Activated CD4-positive, alpha-beta T cell treated with anti-CD3 and anti-CD28 coated beads for 1 hour (primary cell): ENCODE data around the gene BRIP1.
"Not testable (repeated sequence)": the region's sequence is repeated elsewhere in the genome, so short reads cannot be mapped to it uniquely, and the experiment has no call there.

Experiments used
- DNase-seq: peaks from one replicate; pipeline ENCODE4 v3.0.0-alpha.2; 2020

BRIP1 gene

DNA sequence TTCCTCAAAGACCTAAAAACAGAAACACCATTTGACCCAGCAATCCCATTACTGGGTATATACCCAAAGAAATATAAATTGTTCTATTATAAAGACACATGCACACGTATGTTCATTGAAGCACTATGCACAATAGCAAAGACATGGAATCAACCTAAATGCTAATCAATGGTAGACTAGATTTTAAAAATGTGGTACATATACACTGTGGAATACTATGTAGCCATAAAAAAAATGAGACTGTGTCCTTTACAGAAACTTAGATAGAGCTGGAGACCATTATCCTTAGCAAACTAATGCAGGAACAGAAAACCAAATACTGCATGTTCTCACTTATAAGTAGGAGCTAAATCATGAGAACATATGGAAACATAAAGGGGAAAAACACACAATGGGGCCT, 36.5 kb downstream of the BRIP1 start:
- DNase-seq, result not testable (repeated sequence)

DNA sequence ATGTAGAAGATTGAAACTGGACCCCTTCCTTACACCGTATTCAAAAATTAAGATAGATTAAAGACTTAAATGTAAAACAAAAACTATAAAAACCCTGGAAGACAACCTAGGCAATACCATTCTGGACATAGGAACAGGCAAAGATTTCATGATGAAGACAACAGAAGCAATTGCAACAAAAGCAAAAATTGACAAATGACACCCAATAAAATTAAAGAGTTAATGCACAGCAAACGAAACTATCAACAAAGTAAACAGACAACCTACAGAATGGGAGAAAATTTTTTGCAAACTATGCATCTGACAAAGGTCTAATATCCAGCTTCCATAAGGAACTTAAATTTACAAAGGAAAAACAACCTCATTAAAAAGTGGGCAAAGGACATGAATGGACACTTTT, 37.1 kb downstream of the BRIP1 start:
- not testable (repeated sequence) for DNase-seq

- no peak for DNase-seq
These were observed 37.7 kb downstream of the BRIP1 start for GRCh38 chr17:61825448-61826137.

- DNase-seq, result no peak
These were observed 40.7 kb downstream of the BRIP1 start for GRCh38 chr17:61822326-61823285.

DNA sequence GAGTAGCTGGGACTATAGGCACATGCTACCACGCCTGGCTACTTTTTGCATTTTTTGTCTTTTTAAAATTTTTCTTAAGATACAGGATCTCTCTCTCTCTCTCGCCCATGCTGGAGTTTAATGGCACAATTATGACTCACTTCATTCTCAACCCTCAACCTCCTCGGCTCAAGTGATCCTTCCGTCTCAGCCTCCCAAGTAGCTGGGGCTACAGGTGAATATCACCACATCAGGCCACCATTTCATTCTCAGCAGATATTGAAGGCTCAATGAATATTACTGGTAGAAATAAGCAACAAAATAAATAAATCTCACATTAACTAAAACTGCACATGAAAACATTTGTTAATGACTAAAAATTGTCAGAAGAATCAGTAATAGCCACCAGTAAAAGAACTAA, 41.7 kb downstream of the BRIP1 start:
- DNase-seq, result no peak

- DNase-seq, result not testable (repeated sequence)
These were observed 44.1 kb downstream of the BRIP1 start for GRCh38 chr17:61819265-61819664.

GRCh38 chr17:61818225-61818624, 45.1 kb downstream of the BRIP1 start:
- no peak for DNase-seq

DNA sequence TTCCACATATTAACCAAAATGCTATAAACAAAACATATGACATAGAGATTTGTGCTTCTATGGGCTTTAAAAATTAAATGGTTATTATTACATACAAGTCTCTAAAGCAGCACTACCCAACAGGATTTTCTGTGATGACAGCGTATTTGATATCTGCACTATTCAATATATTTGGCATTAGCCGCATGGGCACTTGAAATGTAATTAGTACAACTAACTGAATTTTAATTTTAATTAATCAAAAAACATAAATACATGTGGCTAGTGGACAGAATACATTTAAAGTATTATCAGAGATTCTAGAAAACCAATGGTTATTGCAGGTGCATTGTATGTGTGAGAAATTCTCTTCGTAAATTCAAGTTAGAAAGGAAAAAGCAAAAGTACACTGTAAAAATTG, 45.9 kb downstream of the BRIP1 start:
- no peak for DNase-seq

- DNase-seq, result no peak
These were observed 46.8 kb downstream of the BRIP1 start for GRCh38 chr17:61816538-61816937.

- DNase-seq, result no peak
These were observed 47.3 kb downstream of the BRIP1 start for GRCh38 chr17:61815863-61816503.

GRCh38 chr17:61814485-61814884, 48.8 kb downstream of the BRIP1 start:
- DNase-seq, result no peak

DNA sequence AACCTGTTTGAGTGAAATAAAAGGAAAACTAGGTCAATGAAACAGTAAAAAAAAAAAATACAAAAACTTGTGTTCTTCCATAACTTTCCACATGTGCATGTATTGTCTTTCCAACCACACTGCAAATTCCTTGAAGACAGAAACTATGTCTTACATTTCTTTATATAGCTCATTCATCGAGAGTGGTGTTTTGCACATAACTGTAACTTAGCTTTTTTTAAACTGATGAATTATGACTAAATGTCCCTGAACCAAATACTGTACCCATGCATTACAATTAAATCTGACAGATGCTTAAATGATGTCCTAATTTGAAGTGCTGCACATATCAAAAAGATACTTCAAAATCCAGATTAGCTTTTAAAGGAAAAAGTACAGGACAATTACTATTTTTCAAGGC, 50.1 kb downstream of the BRIP1 start:
- no peak for DNase-seq

DNA sequence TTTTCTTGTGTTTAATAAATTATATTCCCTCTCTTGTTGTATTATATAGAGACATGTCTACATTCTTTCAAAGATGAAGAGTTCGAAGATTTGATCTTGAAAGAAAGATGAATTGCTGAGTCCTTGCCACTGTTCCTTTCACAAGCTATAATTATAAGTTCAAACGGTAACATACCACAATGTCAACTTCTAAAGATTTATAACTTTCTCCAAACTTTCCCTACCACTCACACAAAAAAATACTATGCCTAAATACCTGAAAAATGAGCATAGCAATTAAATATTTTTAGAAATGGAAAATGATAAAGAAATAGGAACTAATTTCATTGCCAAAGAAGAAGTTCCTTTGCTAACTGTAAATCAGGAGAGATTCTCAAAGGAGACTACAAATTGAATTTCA, 50.6 kb downstream of the BRIP1 start:
- no peak for DNase-seq

DNA sequence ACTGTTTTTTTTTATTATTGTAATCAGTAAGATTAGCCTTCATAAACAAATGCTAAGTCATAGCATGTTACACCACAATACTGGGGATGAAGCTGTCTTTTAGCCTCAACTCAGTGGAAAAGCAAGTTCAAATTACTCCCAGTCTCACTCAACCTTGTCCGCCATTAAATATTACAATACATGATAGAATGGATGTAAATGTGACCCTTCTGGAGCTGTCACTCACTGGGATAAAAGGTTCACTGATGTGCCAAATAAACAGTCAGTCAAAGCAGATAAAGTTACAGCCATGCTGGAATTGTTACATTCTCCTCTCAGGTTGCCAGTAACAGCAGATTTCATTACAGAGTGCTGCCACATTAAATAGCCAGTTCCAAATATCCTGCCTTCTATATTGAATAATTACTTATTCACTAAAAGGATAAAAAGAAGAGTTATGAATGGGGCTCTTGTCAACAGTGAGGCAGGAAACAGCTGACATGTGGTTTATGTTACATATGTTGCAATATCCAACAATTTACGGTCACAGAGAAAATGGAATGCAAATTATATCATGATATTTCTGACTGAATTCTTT, 53.4 kb downstream of the BRIP1 start:
- no peak for DNase-seq

DNA sequence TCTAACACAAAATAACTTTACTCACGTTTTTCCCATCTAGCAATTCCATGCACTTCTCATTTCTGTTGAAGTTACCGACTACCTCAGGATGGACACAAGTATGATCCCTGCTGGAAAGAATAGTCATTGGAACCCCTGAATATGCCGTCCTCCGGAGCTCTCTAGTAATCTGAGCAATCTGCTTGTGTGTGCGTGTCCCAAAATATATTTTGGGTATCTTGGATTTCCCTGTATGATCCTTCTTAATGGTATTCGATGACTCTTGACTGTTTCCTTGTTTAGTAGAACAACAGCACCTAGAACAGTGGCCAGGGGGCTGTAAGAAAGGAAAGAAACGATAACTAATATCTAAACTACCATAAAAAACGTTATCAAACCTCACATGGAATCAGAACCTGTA, 54.9 kb downstream of the BRIP1 start:
- DNase-seq, result no peak

DNA sequence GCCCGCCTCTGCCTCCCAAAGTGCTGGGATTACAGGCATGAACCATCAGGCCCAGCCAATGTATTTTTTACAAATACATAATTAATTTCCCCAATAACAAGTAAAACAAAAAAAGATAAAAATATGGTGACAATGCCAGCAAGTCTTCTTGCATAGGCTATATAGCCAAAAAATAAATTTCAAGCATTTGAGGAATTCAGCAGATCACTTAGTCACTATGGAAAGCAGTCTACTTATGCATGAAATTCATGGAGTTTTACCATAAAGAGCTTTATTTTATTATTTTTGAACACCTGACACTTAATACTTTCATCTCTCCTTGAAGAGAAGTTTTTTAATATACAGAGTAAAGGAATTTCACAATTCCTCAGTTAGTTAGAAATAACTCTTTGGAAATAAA, 56.4 kb downstream of the BRIP1 start:
- no peak for DNase-seq

- no peak for DNase-seq
These were observed 57.1 kb downstream of the BRIP1 start for GRCh38 chr17:61806081-61806828.

DNA sequence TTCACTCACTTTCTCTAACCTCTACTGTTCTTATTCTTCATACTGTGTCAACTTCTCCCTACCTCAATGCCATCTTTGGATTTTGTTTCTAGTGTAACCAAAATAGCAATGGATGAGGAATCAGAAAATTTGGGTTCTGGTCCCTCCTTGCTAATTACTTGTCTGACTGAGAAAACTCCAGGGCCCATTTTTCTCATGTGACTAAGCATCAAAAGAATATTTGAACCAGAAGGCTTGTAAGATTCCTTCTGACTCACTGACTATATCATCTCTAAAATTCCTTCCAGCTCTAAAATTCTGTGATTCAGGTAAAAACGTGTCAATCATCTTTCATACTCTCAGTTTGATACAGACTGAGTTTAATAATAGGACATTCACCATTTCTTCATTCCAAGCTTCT, 57.9 kb downstream of the BRIP1 start:
- no peak for DNase-seq

GRCh38 chr17:61803796-61804195, 59.5 kb downstream of the BRIP1 start:
- DNase-seq, result no peak

DNA sequence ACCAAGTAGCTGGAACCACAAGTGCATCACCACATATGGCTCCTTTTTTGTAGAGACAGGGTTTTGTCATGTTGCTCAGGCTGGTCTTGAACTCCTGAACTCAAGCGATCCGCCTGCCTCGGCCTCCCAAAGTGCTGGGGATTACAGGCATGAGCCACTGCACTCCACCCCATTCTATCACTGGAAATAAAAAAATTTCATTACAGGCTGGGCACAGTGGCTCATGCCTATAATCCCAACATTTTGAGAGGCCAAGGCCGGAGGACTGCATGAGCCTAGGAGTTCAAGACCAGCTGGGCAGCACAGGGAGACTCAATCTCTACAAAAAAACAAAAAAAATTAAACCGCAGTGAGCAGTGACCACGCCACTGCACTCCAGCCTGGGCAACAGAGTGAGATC, 60.1 kb downstream of the BRIP1 start:
- no peak for DNase-seq

DNA sequence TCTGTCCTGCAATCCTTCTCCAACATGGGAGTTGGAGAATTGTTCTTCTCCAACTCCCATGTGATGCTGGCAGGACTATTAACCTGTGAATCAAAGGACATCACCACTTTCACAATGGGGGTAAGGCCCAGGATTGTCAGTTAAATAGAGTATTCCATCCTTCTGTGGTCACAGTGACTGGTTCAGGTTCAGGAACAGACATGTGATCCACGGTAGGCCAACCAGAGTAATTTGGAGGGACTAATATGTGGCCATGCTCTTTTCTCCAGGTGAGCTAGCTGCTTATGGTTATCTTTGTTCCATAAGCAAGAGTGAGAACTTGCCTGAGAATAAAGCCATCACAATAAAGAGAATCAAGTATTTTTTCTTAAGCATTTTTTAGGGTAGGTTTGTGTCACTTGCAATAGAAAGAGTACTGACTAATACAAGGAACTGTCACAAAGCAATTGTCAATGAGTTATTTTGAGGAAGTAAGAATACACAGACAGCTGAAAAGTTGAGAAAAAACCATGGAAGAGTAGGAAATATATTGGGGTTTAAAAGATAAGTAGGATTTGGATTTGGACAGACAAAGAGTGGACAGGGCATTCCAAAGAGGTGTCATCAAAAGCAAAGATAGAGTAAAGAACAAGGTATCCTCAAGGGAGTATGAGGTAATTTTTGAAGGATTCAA, 63.4 kb downstream of the BRIP1 start:
- no peak for DNase-seq

DNA sequence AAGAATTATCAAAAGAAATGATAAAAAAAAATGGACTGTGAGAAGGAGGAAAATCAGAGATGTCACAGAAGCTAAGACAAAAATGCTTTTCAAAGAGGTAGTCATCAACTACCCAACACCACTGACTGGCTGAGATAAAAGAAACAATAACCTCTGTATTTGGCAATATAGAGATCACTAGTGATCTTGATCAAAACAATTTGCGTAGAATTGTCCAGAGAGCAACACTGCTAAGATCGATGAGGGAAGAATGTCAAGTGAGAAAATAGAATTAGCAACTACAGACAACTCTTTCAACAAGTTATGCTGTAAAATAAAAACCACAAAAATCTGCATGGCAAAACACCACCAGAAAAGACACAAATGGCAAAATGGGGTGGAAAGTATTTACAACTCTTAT, 66.0 kb downstream of the BRIP1 start:
- no peak for DNase-seq
